Measurements from ENCODE around the gene MLH1. TPM values are rescaled to one million over a fixed set of nuclear protein-coding genes. Genes with fewer than 3 reads are reported as not detected.

MLH1 gene
- polyA plus RNA-seq, 1 experiment: 38.2 TPM

- no peak overlapping the region for H3K27ac ChIP-seq (ENCODE audit: low read depth, low read length)
- TF ChIP-seq CTCF (IDR thresholded peaks at IDR 0.05; ENCODE audit: low read depth, low read length): no peak
- DNase-seq (ENCODE audit: low read depth, low spot score): no peak
- no peaks in the 10 kb centered on the region for H3K27me3 ChIP-seq (ENCODE audit: control insufficient read depth, insufficient read depth, low read length)
- no peak overlapping the region for H3K4me3 ChIP-seq (ENCODE audit: low read depth, low read length)
- H3K9me3 ChIP-seq (ENCODE audit: control insufficient read depth, insufficient read depth, low read length): no peaks in the 10 kb centered on the region
- POLR2A ChIA-PET: no interaction called here
- CTCF ChIA-PET: interaction anchor here (0.5 to 7.1 kb wide), 4 partner anchors 10 to 54 kb away, joined by 3 to 49 read pairs (median 3); no protein-coding TSS in a partner anchor
Measured at GRCh38 chr3:36973139-36973538, 20.2 kb upstream of the MLH1 start.

GRCh38 chr3:36981006-36981405, 12.3 kb upstream of the MLH1 start:
- ChIA-PET CTCF (interaction anchor here (0.6 kb wide), 1 partner anchor 389 kb away, joined by 5 read pairs; no protein-coding TSS in a partner anchor), POLR2A (no interaction called here)
- H3K27me3 ChIP-seq (ENCODE audit: control insufficient read depth, insufficient read depth, low read length): no peaks in the 10 kb centered on the region
- H3K9me3 ChIP-seq (ENCODE audit: control insufficient read depth, insufficient read depth, low read length): peaks cover 5% of the 10 kb centered on the region
- no peak overlapping the region for H3K27ac ChIP-seq (ENCODE audit: low read depth, low read length)
- DNase-seq (ENCODE audit: low read depth, low spot score): no peak
- TF ChIP-seq CTCF (IDR thresholded peaks at IDR 0.05; ENCODE audit: low read depth, low read length): no peak
- H3K4me3 ChIP-seq (ENCODE audit: low read depth, low read length): no peak overlapping the region

GRCh38 chr3:36988356-36988755, 5.0 kb upstream of the MLH1 start:
- Histone ChIP-seq H3K9me3 (ENCODE audit: control insufficient read depth, insufficient read depth, low read length) (no peaks in the 10 kb centered on the region; the same call in 1 of the 2 replicates), H3K27me3 (ENCODE audit: control insufficient read depth, insufficient read depth, low read length) (no peaks in the 10 kb centered on the region), H3K4me3 (ENCODE audit: low read depth, low read length) (no peak overlapping the region), H3K27ac (ENCODE audit: low read depth, low read length) (no peak overlapping the region)
- POLR2A ChIA-PET: no interaction called here
- no peak for TF ChIP-seq CTCF (IDR thresholded peaks at IDR 0.05; ENCODE audit: low read depth, low read length)
- CTCF ChIA-PET: interaction anchor here (1.7 kb wide), 1 partner anchor 30 kb away, joined by 9 read pairs; no protein-coding TSS in a partner anchor
- no peak for DNase-seq (ENCODE audit: low read depth, low spot score)

- ChIA-PET CTCF (interaction anchor here (0.9 to 1.7 kb wide), 2 partner anchors 30 to 224 kb away, joined by 5 to 9 read pairs; no protein-coding TSS in a partner anchor), POLR2A (no interaction called here)
- no peak for DNase-seq (ENCODE audit: low read depth, low spot score)
- no peak overlapping the region for H3K4me3 ChIP-seq (ENCODE audit: low read depth, low read length)
- no peaks in the 10 kb centered on the region for H3K27me3 ChIP-seq (ENCODE audit: control insufficient read depth, insufficient read depth, low read length)
- TF ChIP-seq CTCF (IDR thresholded peaks at IDR 0.05; ENCODE audit: low read depth, low read length): no peak
- H3K27ac ChIP-seq (ENCODE audit: low read depth, low read length): no peak overlapping the region
- no peaks in the 10 kb centered on the region; the same call in 1 of the 2 replicates for H3K9me3 ChIP-seq (ENCODE audit: control insufficient read depth, insufficient read depth, low read length)
Measured at GRCh38 chr3:36989005-36989404, 4.3 kb upstream of the MLH1 start.

- TF ChIP-seq CTCF (IDR thresholded peaks at IDR 0.05; ENCODE audit: low read depth, low read length): no peak
- CTCF ChIA-PET: interaction anchor here (0.6 to 1.7 kb wide), 3 partner anchors 31 to 224 kb away, joined by 5 to 9 read pairs (median 5); no protein-coding TSS in a partner anchor
- Histone ChIP-seq H3K9me3 (ENCODE audit: control insufficient read depth, insufficient read depth, low read length) (no peaks in the 10 kb centered on the region; the same call in 1 of the 2 replicates), H3K4me3 (ENCODE audit: low read depth, low read length) (no peak overlapping the region), H3K27ac (ENCODE audit: low read depth, low read length) (no peak overlapping the region), H3K27me3 (ENCODE audit: control insufficient read depth, insufficient read depth, low read length) (no peaks in the 10 kb centered on the region)
- no peak for DNase-seq (ENCODE audit: low read depth, low spot score)
- POLR2A ChIA-PET: interaction anchor here (0.5 to 0.6 kb wide), 2 partner anchors 172 to 531 kb away, joined by 3 to 9 read pairs; no protein-coding TSS in a partner anchor
Measured at GRCh38 chr3:36989568-36989967, 3.8 kb upstream of the MLH1 start.

All from AG04450 (cell line).